K562 (cell line): Measurements from ENCODE around the gene ICAM3. TPM values are rescaled to one million over a fixed set of nuclear protein-coding genes. Genes with fewer than 3 reads are reported as not detected.

Source experiments
- CGGBP1 ChIP-seq: fragments of 250-450 bp; sonication (Bioruptor Pico); IDR thresholded peaks from 2 replicates; pipeline ENCODE4 v1.9.0; 2021; ENCODE audit warnings: mild to moderate bottlenecking
- CTBP1 ChIP-seq: fragments of 450-650 bp; IDR thresholded peaks from 2 replicates; pipeline ENCODE4 v1.6.1; 2016; ENCODE audit warnings: borderline replicate concordance
- ETV1 ChIP-seq: fragments of 450-650 bp; conservative IDR thresholded peaks from 2 replicates; pipeline ENCODE4 v1.6.1; 2016; ENCODE audit warnings: missing genetic modification characterization, control low read depth, low read depth, missing compliant biosample characterization
- JUNB ChIP-seq: fragments of 450-650 bp; formaldehyde crosslinking; conservative IDR thresholded peaks from 2 replicates; pipeline ENCODE4 v1.4.0; 2020; ENCODE audit warnings: mild to moderate bottlenecking
- MYC ChIP-seq, 2 experiments: fragments of 250-450 bp in 1 of 2; sonication (Bioruptor Pico) in 1 of 2; IDR thresholded peaks; 2 replicates each; pipeline versions ENCODE4 v1.5.1 to v1.6.1; 2012 to 2021; ENCODE audit warnings: low read depth in 2 of 2, borderline replicate concordance in 1 of 2, improper control_type of control experiment in 1 of 2, low read length in 1 of 2, mild to moderate bottlenecking in 1 of 2, moderate library complexity in 1 of 2
- NCOA1 ChIP-seq: fragments of 450-650 bp; IDR thresholded peaks from 2 replicates; pipeline ENCODE4 v1.6.1; 2016; ENCODE audit warnings: low read depth
- NFE2L1 ChIP-seq: fragments of 450-650 bp; IDR thresholded peaks from 2 replicates; pipeline ENCODE4 v1.6.1; 2016; ENCODE audit warnings: missing genetic modification characterization, low read depth, mild to moderate bottlenecking, missing compliant biosample characterization, moderate library complexity, borderline replicate concordance
- NFYB ChIP-seq: IDR thresholded peaks from 2 replicates; pipeline ENCODE4 v1.6.1; 2011; ENCODE audit warnings: mild to moderate bottlenecking, moderate library complexity; ENCODE audit not compliant: insufficient read length; ENCODE audit errors: extremely low read depth
- OTX1 ChIP-seq: fragments of 450-650 bp; formaldehyde crosslinking; IDR thresholded peaks from 2 replicates; pipeline ENCODE4 v1.4.0; 2022; ENCODE audit warnings: mild to moderate bottlenecking
- POLR2A ChIP-seq: fragments of 450-650 bp; conservative IDR thresholded peaks from 2 replicates; pipeline ENCODE4 v1.6.1; 2016
- POLR3G ChIP-seq: IDR thresholded peaks from 2 replicates; pipeline ENCODE4 v1.6.1; 2011; ENCODE audit not compliant: insufficient read length, insufficient replicate concordance; ENCODE audit errors: extremely low read depth
- SMAD4 ChIP-seq: fragments of 250-450 bp; sonication (Bioruptor Pico); conservative IDR thresholded peaks from 2 replicates; pipeline ENCODE4 v1.8.0; 2021; ENCODE audit warnings: inconsistent platforms, mild to moderate bottlenecking, moderate library complexity
- SMARCC2 ChIP-seq: fragments of 450-650 bp; IDR thresholded peaks from 2 replicates; pipeline ENCODE4 v1.6.1; 2017; ENCODE audit warnings: antibody characterized with exemption, moderate library complexity, mild to moderate bottlenecking, low read depth
- TAF15 ChIP-seq: fragments of 200-400 bp; formaldehyde crosslinking; IDR thresholded peaks from 2 replicates; pipeline ENCODE4 v1.6.1; 2017; ENCODE audit warnings: mild to moderate bottlenecking, low read depth, low read length, moderate library complexity
- TCFL5 ChIP-seq: fragments of 250-450 bp; sonication (Bioruptor Pico); conservative IDR thresholded peaks from 2 replicates; pipeline ENCODE4 v1.6.1; 2021; ENCODE audit warnings: mild to moderate bottlenecking, moderate library complexity, matching md5 sums
- ZBTB40 ChIP-seq, 2 experiments: fragments of 450-650 bp in 1 of 2; sonication (generic) in 1 of 2; formaldehyde crosslinking in 1 of 2; IDR thresholded peaks; 2 replicates each; pipeline versions ENCODE4 v1.7.1 to v1.9.0; 2016 to 2022; ENCODE audit warnings: inconsistent platforms in 1 of 2, mild to moderate bottlenecking in 1 of 2, missing genetic modification reagents in 1 of 2
- ZC3H11A ChIP-seq: IDR thresholded peaks from 2 replicates; pipeline ENCODE4 v1.6.1; 2012; ENCODE audit warnings: low read depth, low read length, improper control_type of control experiment
- ZNF347 ChIP-seq: fragments of 450-650 bp; formaldehyde crosslinking; IDR thresholded peaks from 2 replicates; pipeline ENCODE4 v1.4.0; 2020; ENCODE audit warnings: low read depth, mild to moderate bottlenecking, moderate library complexity
- polyA plus RNA-seq, 8 experiments: library from polyadenylated mRNA; depleted of rRNA in 4 of 8; stranded (reverse) in 5 of 8; unstranded in 3 of 8; fragments of >200 nt; fragmentation: Nextera tagmentation in 2 of 8; fragmentation: Illumina TruSeq in 1 of 8; extraction: Ambion mirVana in 2 of 8; extraction: Trizol in 1 of 8; gene quantifications; 2 replicates each; pipeline versions ENCODE4 v1.2.1 to v1.2.3, GENCODE V29; 2011 to 2014; ENCODE audit warnings: inconsistent platforms in 1 of 8, missing spikeins in 1 of 8
- total RNA-seq, 7 experiments: library from RNA; depleted of rRNA in 6 of 7; stranded (reverse); fragments of >200 nt in 6 of 7; fragmentation: Illumina TruSeq in 2 of 7; extraction: Trizol in 2 of 7; gene quantifications; 2 replicates each; pipeline versions ENCODE4 v1.2.1 to v1.2.3, GENCODE V29; 2011 to 2021; ENCODE audit warnings: low replicate concordance in 1 of 7

Gene ICAM3
- total and polyA plus RNA-seq, 9 of the 15 experiments (the other 6 are each of a cell fraction or from before 2014, with no cell fraction given): 6.5 to 39.5 (median 24.2) TPM

- TF ChIP-seq SMARCC2 (peak; percentile 62; the same call in 1 of the 2 replicates), ETV1 (tag) (peak; percentile 57; the same call in 1 of the 2 replicates), JUNB (CRISPR knock-in tag) (no peak), SMAD4 (peak; percentile 75), POLR2A (peak; percentile 70), TCFL5 (CRISPR knock-in tag) (no peak), NFYB (no peak), ZBTB40 (IDR thresholded peaks at IDR 0.05) (peak; percentile 78), ZBTB40 (CRISPR knock-in tag; IDR thresholded peaks at IDR 0.05) (no peak), CGGBP1 (no peak), MYC (IDR thresholded peaks at IDR 0.05; ENCODE audit: low read depth, low read length) (no peak), MYC (CRISPR knock-in tag; IDR thresholded peaks at IDR 0.05; ENCODE audit: borderline replicate concordance, low read depth) (0 out of 2 replicates have a peak, but pooled peaks have one; percentile 60), NFE2L1 (no peak), ZC3H11A (no peak), TAF15 (no peak), ZNF347 (CRISPR knock-in tag) (no peak), NCOA1 (peak; percentile 73), POLR3G (no peak), OTX1 (CRISPR knock-in tag) (no peak), CTBP1 (peak; percentile 88; the same call in 1 of the 2 replicates)
These were observed 39.6 kb downstream of the ICAM3 start (continued) for GRCh38 chr19:10299545-10300458.
